SJCRH30 (cell line): ENCODE data around the gene ZFYVE19. TPM values are rescaled to one million over a fixed set of nuclear protein-coding genes. Genes with fewer than 3 reads are reported as not detected.

Source experiments
- DNase-seq, 2 experiments: peaks; one replicate each; pipeline ENCODE4 v3.0.0-alpha.2; 2015 to 2020
- H3K27ac ChIP-seq: fragments of 250-450 bp; sonication (Bioruptor Pico); 2 replicates; pipeline ENCODE4 v1.5.1; 2020; ENCODE audit warnings: mild to moderate bottlenecking, moderate library complexity
- H3K27me3 ChIP-seq: fragments of 250-450 bp; sonication (Bioruptor Pico); 2 replicates; pipeline ENCODE4 v1.5.1; 2020; ENCODE audit warnings: mild to moderate bottlenecking, moderate library complexity
- H3K36me3 ChIP-seq: fragments of 250-450 bp; sonication (Bioruptor Pico); 2 replicates; pipeline ENCODE4 v1.5.1; 2020; ENCODE audit warnings: mild to moderate bottlenecking, moderate library complexity
- H3K4me1 ChIP-seq: fragments of 250-450 bp; sonication (Bioruptor Pico); 2 replicates; pipeline ENCODE4 v1.5.1; 2020; ENCODE audit warnings: mild to moderate bottlenecking, moderate library complexity
- H3K4me3 ChIP-seq: fragments of 250-450 bp; sonication (Bioruptor Pico); 2 replicates; pipeline ENCODE4 v1.5.1; 2020; ENCODE audit warnings: mild to moderate bottlenecking, moderate library complexity
- H3K9me3 ChIP-seq: fragments of 250-450 bp; sonication (Bioruptor Pico); replicated peaks from 2 replicates; pipeline ENCODE4 v1.5.1; 2020; ENCODE audit warnings: mild to moderate bottlenecking, moderate library complexity
- total RNA-seq: library from RNA; depleted of rRNA; stranded (reverse); fragments of >200 nt; shearing (Covaris generic); gene quantifications from 2 replicates; pipeline ENCODE4 v1.2.3, GENCODE V29; 2014; rRNA removed

Gene ZFYVE19, protein sequence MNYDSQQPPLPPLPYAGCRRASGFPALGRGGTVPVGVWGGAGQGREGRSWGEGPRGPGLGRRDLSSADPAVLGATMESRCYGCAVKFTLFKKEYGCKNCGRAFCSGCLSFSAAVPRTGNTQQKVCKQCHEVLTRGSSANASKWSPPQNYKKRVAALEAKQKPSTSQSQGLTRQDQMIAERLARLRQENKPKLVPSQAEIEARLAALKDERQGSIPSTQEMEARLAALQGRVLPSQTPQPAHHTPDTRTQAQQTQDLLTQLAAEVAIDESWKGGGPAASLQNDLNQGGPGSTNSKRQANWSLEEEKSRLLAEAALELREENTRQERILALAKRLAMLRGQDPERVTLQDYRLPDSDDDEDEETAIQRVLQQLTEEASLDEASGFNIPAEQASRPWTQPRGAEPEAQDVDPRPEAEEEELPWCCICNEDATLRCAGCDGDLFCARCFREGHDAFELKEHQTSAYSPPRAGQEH
- total RNA-seq = 10.6 and 14.1 TPM in 2 replicates

DNA sequence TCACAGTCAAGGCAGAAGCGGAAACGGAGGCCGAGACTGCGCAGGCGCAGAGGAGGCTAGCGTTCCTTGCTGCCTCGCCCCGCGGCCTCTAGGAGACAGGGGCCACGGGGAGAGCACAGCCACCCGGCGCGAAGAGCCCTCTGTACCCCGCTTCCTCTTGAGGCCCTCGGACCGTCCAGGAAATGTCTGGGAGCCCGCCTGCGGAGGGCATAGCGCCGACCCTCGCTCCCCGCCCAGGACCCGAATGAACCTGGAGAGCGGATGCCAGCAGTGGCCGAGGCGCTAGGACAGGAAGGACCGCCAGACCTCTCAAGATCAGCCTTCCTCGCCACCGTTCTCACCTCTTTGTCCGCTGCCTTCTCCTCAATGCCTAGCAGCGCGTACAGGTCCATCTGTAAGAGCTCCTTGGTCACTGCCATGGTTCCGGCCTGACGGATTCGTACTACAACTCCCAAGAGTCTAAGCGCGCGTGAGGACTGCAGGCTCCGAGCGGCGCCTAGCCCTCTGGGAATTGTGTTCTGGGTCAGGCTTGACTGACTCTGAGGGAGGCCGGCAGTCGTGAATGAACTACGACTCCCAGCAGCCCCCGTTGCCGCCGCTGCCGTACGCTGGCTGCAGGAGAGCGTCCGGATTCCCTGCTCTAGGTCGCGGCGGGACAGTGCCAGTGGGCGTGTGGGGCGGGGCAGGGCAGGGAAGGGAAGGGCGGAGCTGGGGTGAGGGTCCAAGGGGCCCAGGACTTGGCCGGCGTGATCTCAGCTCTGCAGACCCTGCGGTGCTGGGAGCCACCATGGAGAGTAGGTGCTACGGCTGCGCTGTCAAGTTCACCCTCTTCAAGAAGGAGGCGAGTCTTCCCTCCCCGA lies at the start of gene ZFYVE19, which contains the start of gene DNAJC17:
Gene ZFYVE19, plus strand, starts transcription at position 62 of the 860 bp plus-strand sequence. Its CDS starts 501 bp downstream, at position 563.
Gene DNAJC17, minus strand, starts transcription at position 446 of the 860 bp plus-strand sequence. Its CDS starts 27 bp downstream, at position 419.
- no peaks in the 10 kb centered on the region for H3K4me1 ChIP-seq
- H3K27ac ChIP-seq = peak within 1 kb of the TSS; percentile 76
- no peaks in the 10 kb centered on the region for H3K36me3 ChIP-seq
- peak; percentile 99 for DNase-seq
- peak within 1 kb of the TSS; percentile 89 for H3K4me3 ChIP-seq
- no peaks in the 10 kb centered on the region for H3K9me3 ChIP-seq
- no peaks in the 10 kb centered on the region for H3K27me3 ChIP-seq

DNA sequence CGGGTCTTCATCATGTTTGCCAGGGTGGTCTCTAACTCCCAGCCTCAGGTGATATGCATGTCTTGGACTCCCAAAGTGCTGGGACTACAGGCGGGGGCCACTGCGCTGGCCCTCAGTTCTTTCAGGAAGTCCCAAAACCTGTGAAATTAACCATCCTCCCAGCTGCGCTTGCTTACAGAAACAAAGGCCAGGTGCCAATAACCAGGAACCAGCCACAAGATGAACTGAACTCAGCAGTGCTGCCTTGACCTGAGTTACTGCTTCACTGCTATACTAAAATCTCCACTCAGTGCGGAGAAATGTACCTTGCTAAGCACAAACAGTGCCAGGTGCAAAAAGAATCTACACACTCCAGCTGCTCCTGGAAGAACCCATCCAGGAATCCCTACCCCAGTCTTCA lies 46.9 kb upstream of the ZFYVE19 start:
- no peak for DNase-seq
- Histone ChIP-seq H3K9me3 (no peaks in the 10 kb centered on the region), H3K36me3 (no peaks in the 10 kb centered on the region), H3K4me3 (no peak overlapping the region), H3K27ac (0 out of 2 replicates have a peak overlapping the region, but pooled peaks have one; percentile 9), H3K4me1 (peaks cover 36% of the 10 kb centered on the region), H3K27me3 (no peaks in the 10 kb centered on the region)

DNA sequence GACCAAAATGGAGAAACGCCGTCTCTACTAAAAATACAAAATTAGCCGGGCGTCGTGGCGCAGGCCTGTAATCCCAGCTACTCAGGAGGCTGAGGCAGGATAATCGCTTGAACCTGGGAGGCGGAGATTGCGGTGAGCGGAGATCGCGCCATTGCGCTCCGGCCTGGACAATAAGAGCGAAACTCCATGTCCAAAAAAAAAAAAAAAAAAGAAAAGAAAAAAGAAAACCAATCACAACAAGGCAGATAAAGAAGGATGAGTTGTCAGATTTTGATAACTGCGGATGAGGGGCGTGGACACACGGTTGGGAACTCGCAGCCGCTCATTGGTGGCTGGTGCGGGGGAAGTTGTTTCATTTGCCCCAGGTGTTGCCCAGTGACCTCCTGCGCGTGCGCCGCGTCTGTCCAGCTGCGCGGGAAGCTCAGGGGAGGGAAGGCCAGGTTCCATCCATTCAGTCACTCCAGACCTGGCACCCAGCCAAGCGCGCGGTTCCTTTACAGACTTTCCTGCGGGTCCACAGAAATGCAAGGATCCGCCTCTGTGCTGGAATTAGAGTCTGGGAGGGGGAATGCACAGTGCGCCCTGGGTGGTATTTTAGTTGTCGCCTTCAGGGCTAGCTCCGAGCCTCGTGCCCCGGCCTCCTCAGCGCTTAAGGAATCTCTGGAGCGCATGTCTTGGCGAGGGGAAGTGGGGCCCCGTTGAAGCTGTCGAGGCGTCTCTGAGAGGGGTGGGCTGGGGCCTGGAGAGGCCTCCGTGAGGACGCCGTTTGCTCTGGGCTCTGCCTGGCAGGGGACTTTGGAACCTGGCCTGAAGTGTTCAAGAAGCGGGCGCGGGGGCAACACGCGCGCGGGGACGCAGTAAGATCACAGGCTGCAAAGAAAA lies 43.7 kb upstream of the ZFYVE19 start:
- Histone ChIP-seq H3K9me3 (no peaks in the 10 kb centered on the region), H3K27me3 (no peaks in the 10 kb centered on the region), H3K4me3 (no peak overlapping the region), H3K4me1 (peaks cover 31% of the 10 kb centered on the region), H3K36me3 (no peaks in the 10 kb centered on the region), H3K27ac (no peak overlapping the region)
- DNase-seq = peak; percentile 81 to 83

DNA sequence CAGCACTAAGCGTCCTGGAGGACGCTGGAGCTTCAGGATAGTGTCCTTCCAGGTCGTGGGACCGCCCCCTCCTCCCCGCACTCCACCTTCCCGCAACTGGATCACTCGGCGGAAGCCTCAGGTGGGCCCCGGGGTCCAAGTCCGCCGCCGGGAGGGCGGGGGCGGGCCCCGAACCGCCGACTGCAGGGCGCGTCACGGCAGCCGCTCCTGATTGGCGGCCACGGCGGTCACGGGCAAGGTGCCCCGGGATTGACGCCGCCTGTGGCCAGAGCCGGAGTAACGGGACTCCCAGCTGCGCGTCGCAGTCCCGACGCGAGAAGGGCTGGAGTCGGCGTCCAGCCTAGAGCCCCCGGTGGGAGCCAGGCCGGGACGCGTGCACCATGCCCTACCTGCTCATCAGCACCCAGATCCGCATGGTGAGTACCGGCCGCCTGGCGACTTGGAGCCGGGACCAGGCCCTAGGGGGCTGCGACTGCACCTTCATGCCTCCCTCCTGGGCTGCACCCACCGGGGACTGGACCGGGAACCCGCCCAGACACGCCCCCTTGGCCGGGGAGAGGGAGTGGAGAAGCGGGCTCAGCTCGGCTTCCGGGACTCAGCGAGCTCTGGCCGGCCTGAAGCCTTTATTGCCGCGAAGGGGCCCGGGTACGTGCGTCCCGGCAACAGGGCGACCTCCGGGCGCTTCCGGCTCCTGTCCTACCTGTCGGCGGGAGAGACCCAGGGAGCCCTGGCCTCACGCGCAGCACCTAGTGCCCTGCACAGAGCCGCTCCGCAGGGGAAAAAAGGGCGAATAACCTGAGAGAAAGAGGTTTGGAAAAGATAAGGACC lies 42.9 kb upstream of the ZFYVE19 start, which contains the start of gene GCHFR:
Gene GCHFR, plus strand, starts transcription at position 268 of the 828 bp plus-strand sequence. Its CDS starts 113 bp downstream, at position 381.
- no peaks in the 10 kb centered on the region for H3K27me3 ChIP-seq
- no peak within 1 kb of the TSS for H3K27ac ChIP-seq
- no peaks in the 10 kb centered on the region for H3K36me3 ChIP-seq
- no peak within 1 kb of the TSS for H3K4me3 ChIP-seq
- peaks cover 39% of the 10 kb centered on the region for H3K4me1 ChIP-seq
- no peaks in the 10 kb centered on the region for H3K9me3 ChIP-seq
- DNase-seq = no peak

DNA sequence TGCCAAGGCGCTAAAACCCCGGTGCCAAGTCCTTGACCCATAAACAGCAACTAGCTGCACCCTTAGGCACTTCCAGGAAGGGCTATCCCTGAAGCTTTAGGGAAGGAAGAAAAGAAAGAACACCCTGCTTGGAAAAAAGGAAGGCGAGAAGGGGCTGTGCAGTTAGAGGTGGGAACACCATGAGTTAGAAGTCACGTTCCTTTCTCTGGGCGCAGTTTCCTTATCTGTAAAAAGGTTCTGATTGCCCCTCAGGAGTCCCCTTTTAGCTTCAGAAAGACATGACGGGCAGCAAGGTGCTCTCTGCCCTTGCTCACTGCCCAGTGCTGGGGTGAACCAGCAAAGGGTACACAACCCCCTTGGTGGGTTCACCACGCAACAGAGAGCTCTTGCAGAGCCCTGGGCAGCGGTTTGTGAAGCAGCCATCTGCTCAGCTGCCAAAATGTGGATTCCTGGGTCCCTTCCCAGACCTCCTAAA lies 42.2 kb upstream of the ZFYVE19 start:
- Histone ChIP-seq H3K4me3 (no peak overlapping the region), H3K9me3 (no peaks in the 10 kb centered on the region), H3K27ac (no peak overlapping the region), H3K27me3 (no peaks in the 10 kb centered on the region), H3K36me3 (no peaks in the 10 kb centered on the region), H3K4me1 (peaks cover 41% of the 10 kb centered on the region)
- no peak for DNase-seq

DNA sequence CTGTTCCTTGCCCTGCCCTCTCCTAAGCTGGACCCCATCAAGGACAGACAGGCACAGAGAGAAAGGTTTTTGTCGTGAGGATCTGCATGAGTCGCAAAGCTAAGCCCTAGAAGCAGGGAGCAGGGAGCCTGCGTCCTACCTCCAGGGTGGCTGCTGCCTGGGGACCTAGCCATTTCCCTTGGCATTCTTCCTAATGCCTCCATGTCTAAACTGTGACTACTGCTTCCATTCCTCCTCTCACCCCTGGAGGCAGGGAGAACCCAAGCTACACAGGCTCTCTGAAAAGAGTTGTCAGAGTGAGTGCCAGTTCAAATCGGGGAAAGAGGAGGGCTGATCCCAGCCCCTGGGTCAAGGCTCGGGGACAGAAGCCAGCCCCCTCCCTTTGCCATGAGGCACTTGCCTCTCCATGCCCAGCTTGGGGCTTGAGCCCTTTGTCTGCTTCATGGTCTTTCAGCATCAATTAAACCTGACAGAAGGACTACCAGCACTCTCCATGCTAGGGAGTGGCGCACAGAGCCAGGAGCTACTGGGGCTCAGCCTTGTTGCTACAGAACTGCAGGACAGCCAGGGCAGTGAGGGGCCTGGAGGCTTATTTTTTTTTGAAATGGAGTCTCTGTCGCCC lies 40.6 kb upstream of the ZFYVE19 start:
- no peaks in the 10 kb centered on the region for H3K27me3 ChIP-seq
- DNase-seq = no peak
- H3K4me1 ChIP-seq = peaks cover 44% of the 10 kb centered on the region
- H3K27ac ChIP-seq = no peak overlapping the region
- no peak overlapping the region for H3K4me3 ChIP-seq
- no peaks in the 10 kb centered on the region for H3K36me3 ChIP-seq
- H3K9me3 ChIP-seq = no peaks in the 10 kb centered on the region

DNA sequence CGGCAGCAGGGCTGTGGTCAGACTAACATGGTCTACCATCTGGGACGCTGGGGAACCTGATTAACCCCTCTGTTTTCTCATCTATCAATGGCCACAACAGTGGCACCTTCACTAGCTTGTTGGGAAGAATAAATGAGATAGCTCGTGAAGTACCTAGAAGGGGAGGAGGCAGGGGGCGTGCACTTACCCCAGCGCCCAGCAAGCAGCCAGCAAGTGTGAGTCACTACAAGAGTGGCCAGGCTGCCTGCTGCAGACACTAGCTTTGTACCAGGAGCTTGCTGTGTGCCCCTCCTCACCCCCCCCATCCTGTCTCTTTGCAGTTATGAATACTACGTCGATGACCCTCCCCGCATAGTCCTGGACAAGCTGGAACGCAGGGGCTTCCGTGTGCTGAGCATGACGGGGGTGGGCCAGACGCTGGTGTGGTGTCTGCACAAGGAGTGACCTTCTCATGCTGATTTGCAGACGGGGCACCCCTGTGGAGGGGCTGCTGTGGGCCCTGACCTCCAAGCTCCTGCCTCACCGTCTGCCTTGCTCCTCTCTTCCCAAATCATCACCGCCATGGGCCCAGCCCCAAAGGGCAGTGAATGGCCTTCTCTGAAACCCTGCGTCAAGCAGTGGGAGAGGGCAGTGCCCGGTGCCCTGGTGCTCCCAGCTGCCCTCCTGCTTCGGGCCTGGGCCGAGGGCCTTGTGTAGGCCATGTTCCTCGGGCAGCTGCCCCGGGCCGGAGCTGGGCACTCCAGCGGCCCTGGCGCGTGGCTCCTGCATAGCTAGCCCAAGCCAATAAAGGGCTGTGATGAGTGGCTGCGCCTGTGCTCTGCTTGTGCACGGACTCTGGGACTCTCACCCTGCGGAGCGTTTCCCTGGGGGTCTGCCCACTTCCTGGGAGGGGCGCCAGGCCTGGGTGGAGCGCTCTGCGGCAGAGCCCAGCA lies 39.7 kb upstream of the ZFYVE19 start:
- no peak overlapping the region for H3K4me3 ChIP-seq
- DNase-seq = no peak
- no peaks in the 10 kb centered on the region for H3K36me3 ChIP-seq
- peaks cover 44% of the 10 kb centered on the region for H3K4me1 ChIP-seq
- H3K27ac ChIP-seq = no peak overlapping the region
- no peaks in the 10 kb centered on the region for H3K9me3 ChIP-seq
- no peaks in the 10 kb centered on the region for H3K27me3 ChIP-seq

DNA sequence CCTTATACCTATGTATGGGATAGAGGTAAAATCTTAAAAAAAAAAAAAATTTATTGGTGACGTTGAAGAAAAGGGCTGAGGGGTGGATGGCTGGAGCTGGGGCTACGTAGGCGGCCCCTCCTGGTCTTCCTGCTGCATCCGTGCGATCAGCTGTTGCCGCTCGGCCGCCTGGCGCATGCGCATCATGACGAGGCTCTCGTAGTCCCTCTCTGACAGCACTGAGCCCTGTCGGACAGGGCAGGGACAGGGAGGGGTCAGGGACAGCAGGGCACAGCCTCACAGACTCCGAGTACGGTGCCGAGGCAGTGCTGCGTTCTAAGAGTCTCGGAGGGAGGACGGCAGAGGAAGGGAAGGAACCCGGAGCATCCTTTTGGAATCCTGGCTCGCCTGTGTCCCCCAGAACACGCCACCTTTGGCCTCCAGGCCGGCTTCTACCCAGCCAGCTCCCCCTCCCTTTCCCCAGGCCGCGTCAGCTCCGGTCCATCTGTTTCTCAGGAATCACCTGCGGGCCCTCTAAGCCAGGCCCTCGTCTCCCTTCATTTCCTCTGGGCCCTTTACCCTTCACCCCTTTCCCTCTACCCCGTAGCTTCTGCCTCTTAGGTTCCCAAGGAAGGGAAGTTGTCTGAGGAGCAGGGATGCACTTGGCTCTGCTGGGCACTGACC lies 38.9 kb upstream of the ZFYVE19 start:
- no peaks in the 10 kb centered on the region for H3K27me3 ChIP-seq
- DNase-seq = no peak
- peaks cover 38% of the 10 kb centered on the region for H3K4me1 ChIP-seq
- no peaks in the 10 kb centered on the region for H3K36me3 ChIP-seq
- H3K4me3 ChIP-seq = no peak overlapping the region
- no peak overlapping the region for H3K27ac ChIP-seq
- no peaks in the 10 kb centered on the region for H3K9me3 ChIP-seq

DNA sequence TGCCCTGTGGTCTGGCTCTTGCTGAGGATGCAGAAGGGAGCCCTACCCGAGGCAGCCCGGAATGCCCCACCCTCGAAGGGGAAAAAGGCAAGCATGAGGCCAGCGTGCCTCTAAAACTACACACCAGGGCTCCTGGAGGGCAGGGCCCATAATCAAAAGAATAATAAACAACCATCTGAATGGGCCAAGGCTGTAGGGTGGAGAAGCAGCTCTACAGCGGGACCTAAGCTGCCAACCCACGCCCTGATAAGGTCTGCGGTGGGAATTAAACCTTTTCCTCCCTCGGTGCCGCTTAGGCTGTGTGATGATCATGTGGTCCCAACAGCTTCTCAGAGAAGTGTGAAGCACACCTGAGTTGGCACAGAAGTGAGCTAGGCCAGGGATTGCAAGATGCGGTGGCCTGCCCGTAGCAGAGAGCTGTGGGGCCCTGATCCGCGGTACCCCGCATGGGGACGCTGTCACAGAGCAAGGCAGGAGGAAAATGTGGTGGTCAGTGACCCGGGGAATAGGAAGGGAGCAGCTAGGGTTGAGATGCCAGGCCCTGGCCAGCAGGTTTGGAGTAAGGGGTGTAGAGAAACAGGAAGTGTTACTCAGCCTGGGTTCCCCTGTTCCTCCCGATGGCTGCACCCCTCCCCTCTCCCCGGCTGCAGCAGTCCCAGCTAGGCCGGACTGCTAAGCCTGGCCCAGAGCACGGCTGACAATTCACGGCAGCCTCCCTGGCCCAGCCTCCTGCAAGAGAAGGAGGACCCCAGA lies 38.2 kb upstream of the ZFYVE19 start:
- Histone ChIP-seq H3K9me3 (no peaks in the 10 kb centered on the region), H3K4me1 (peaks cover 38% of the 10 kb centered on the region), H3K27me3 (no peaks in the 10 kb centered on the region), H3K27ac (peak overlapping the region; percentile 43), H3K4me3 (peak overlapping the region; percentile 28), H3K36me3 (0 out of 2 replicates have a peak, but pooled peaks cover 2% of the 10 kb centered on the region)
- no peak for DNase-seq

DNA sequence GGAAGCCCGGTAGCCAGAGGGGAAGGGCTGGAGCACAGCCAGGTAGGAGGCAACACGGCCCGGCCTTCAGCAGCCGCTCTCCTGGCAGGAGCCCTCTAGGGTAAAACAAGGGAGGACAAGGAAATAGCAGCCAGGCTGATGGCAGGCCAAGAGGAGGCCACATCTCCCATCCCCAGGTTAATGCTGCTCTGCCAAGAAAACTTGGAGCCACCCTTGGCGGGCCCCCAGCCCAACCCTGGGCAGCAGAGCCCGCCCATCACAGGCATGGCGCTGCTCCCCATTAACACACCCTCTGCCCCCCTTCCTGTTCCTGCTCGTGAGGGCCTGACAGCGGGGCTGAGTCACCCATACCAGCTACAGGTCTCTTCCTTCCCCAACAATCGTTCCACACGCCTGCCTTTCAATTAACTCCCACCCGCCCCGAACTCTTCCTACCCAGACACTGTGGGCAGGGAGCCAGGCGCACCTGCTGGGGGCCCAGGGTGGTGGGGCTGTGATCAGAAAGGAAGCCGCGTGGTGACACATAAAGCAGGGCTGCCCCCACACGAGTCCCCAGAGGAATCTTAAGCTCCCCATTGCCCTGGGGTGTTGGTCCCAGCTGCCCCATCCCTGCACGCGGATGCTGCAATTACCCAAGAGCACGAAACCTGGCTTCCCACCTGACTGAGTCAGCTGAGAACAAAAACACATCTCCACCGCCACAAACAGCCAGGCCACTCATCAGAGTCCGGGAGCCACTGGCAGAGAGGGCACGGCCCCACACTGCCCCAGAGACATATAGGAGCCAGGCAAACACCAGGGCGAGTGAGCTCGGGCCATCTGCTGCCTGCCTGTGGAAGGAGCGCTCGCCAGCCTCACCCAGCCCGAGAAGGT lies 37.4 kb upstream of the ZFYVE19 start, which contains the start of gene C15orf62:
Gene C15orf62, plus strand, starts transcription at position 707 of the 873 bp plus-strand sequence. CDS start 516 bp downstream, outside the sequence.
- H3K4me3 ChIP-seq = peak within 1 kb of the TSS; percentile 28
- no peaks in the 10 kb centered on the region for H3K27me3 ChIP-seq
- DNase-seq = peak; percentile 74 to 76
- peak within 1 kb of the TSS; percentile 43 for H3K27ac ChIP-seq
- H3K4me1 ChIP-seq = peaks cover 38% of the 10 kb centered on the region
- peaks cover 2% of the 10 kb centered on the region; the same call in 1 of the 2 replicates for H3K36me3 ChIP-seq
- no peaks in the 10 kb centered on the region for H3K9me3 ChIP-seq
